ENCODE measurements around the gene CRTAC1. TPM values are rescaled to one million over a fixed set of nuclear protein-coding genes. Genes with fewer than 3 reads are reported as not detected.

CRTAC1 gene
- total RNA-seq, 4 donors from 2014 or later: 1.2 to 5.7 (median 1.7) TPM

GRCh38 chr10:97882142-97883091, 148.0 kb downstream of the CRTAC1 start:
- 79 to 82% methylated on average over 2 of the region's 11 CpGs for WGBS, 2 donors (ENCODE audit: low coverage in 1 of 2)
- TF ChIP-seq EP300 (IDR thresholded peaks at IDR 0.05): no peak
- TF ChIP-seq POLR2AphosphoS5 (IDR thresholded peaks at IDR 0.05): no peak
- no peak for TF ChIP-seq POLR2A (IDR thresholded peaks at IDR 0.05)
- TF ChIP-seq CTCF (IDR thresholded peaks at IDR 0.05): no peak
- Histone ChIP-seq H3K36me3 (no peaks in the 10 kb centered on the region), H3K9me3 (no peaks in the 10 kb centered on the region), H3K4me1 (no peaks in the 10 kb centered on the region), H3K27ac (no peak overlapping the region), H3K4me3 (no peak overlapping the region), H3K27me3 (peaks cover 4% of the 10 kb centered on the region)
- ATAC-seq: no peak

GRCh38 chr10:97880109-97880508, 150.3 kb downstream of the CRTAC1 start:
- Histone ChIP-seq H3K4me3 (no peak overlapping the region), H3K27me3 (peaks cover 20% of the 10 kb centered on the region), H3K9me3 (no peaks in the 10 kb centered on the region), H3K36me3 (no peaks in the 10 kb centered on the region), H3K27ac (no peak overlapping the region), H3K4me1 (no peaks in the 10 kb centered on the region)
- no peak for ATAC-seq
- 40 to 100% methylated on average over 1 to 6 of the region's 10 CpGs for WGBS, 2 donors (ENCODE audit: low coverage in 1 of 2)
- TF ChIP-seq POLR2AphosphoS5 (IDR thresholded peaks at IDR 0.05) (no peak), EP300 (IDR thresholded peaks at IDR 0.05) (no peak), POLR2A (IDR thresholded peaks at IDR 0.05) (no peak), CTCF (IDR thresholded peaks at IDR 0.05) (no peak)

GRCh38 chr10:97879241-97879640, 151.2 kb downstream of the CRTAC1 start:
- Histone ChIP-seq H3K27ac (no peak overlapping the region), H3K4me1 (no peaks in the 10 kb centered on the region), H3K27me3 (peaks cover 25% of the 10 kb centered on the region), H3K36me3 (no peaks in the 10 kb centered on the region), H3K9me3 (no peaks in the 10 kb centered on the region), H3K4me3 (no peak overlapping the region)
- TF ChIP-seq POLR2A (IDR thresholded peaks at IDR 0.05) (no peak), POLR2AphosphoS5 (IDR thresholded peaks at IDR 0.05) (no peak)
- ATAC-seq: no peak
- 50 to 94% methylated on average over 1 to 2 of the region's 5 CpGs for WGBS, 2 donors (ENCODE audit: low coverage in 1 of 2)

- Histone ChIP-seq H3K27me3 (peaks cover 45% of the 10 kb centered on the region), H3K9me3 (no peaks in the 10 kb centered on the region), H3K4me3 (no peak overlapping the region), H3K27ac (no peak overlapping the region), H3K4me1 (no peaks in the 10 kb centered on the region), H3K36me3 (no peaks in the 10 kb centered on the region)
- ATAC-seq: no peak
- no peak for TF ChIP-seq POLR2A (IDR thresholded peaks at IDR 0.05)
- TF ChIP-seq POLR2AphosphoS5 (IDR thresholded peaks at IDR 0.05): no peak
- TF ChIP-seq EP300 (IDR thresholded peaks at IDR 0.05): no peak
- TF ChIP-seq CTCF (IDR thresholded peaks at IDR 0.05): no peak
- WGBS, 2 donors (ENCODE audit: low coverage in 1 of 2): 49 to 57% methylated on average over 4 of the region's 4 CpGs
These were observed 154.0 kb downstream of the CRTAC1 start for GRCh38 chr10:97876402-97876801.

GRCh38 chr10:97875391-97875790, 155.0 kb downstream of the CRTAC1 start:
- Histone ChIP-seq H3K36me3 (no peaks in the 10 kb centered on the region), H3K4me3 (no peak overlapping the region), H3K27ac (no peak overlapping the region), H3K9me3 (no peaks in the 10 kb centered on the region), H3K27me3 (peaks cover 55% of the 10 kb centered on the region), H3K4me1 (no peaks in the 10 kb centered on the region)
- ATAC-seq: peak; percentile 23
- TF ChIP-seq POLR2A (IDR thresholded peaks at IDR 0.05): no peak
- no peak for TF ChIP-seq EP300 (IDR thresholded peaks at IDR 0.05)
- TF ChIP-seq POLR2AphosphoS5 (IDR thresholded peaks at IDR 0.05): no peak
- TF ChIP-seq CTCF (IDR thresholded peaks at IDR 0.05): no peak
- WGBS, 2 donors (ENCODE audit: low coverage in 1 of 2): 50 to 55% methylated on average over 1 to 6 of the region's 7 CpGs
